ENCODE results near the gene C6orf136. TPM values are rescaled to one million over a fixed set of nuclear protein-coding genes. Genes with fewer than 3 reads are reported as not detected.
A peak's percentile ranks its signal among the peaks of the same experiment; 100 is the strongest.

The C6orf136 gene
- total and polyA plus RNA-seq, 9 of the 15 experiments (the other 6 are each of a cell fraction or from before 2014, with no cell fraction given): 14.1 to 63.1 (median 18.4) TPM

DNA sequence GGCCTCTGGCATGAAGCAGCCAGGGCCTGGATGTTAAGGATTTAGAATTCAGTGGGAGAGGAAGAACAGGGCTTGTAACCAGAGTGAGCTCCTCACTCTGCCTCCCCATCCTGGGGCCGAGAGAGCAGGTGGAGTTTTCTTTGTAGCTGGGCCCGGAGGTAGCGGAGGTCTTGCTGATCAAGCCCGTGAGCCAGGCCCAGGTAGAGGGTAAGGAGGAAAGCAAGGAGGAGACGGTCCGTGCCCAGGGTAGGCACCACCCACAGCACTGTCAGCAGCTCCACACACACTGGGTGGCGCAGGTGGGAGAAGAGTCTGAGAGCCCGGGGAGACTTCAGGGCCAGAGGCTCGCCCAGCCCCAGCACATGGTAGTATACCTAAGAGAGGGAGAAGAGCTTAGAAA lies 41.6 kb downstream of the C6orf136 start:
- ChIA-PET POLR2A (interaction anchor here (0.7 to 23.5 kb wide), 5 partner anchors 8 to 73 kb away, joined by 3 to 524 read pairs (median 14); partner anchors contain the start of genes MDC1 and TUBB), CTCF (ENCODE audit: low intra/inter-chr PET ratio) (no interaction called here)
- 90% methylated on average over 8 of the region's 9 CpGs for WGBS (ENCODE audit: insufficient coverage, low coverage, missing lambda C conversion rate)
- TF ChIP-seq POLR2AphosphoS5 (IDR thresholded peaks at IDR 0.05; ENCODE audit: control insufficient read depth, insufficient read depth, low read depth, low read length) (peak; percentile 8; the same call in 1 of the 2 replicates), ARHGAP35 (IDR thresholded peaks at IDR 0.05; ENCODE audit: partially characterized antibody) (no peak)
- Histone ChIP-seq H3K4me3 (no peak overlapping the region), H3K9ac (ENCODE audit: insufficient read depth in 1 of 2, low read depth in 2 of 2, low read length in 2 of 2) (peak overlapping the region; percentile 75 to 80), H3K27ac (ENCODE audit: extremely low read depth, low read depth, low read length) (peak overlapping the region; percentile 88), H4K20me1 (replicated peaks; ENCODE audit: control insufficient read depth, insufficient read depth, low read length) (no peaks in the 10 kb centered on the region), H3K4me2 (ENCODE audit: insufficient read depth, low read length) (peak overlapping the region; percentile 97), H3K9me1 (ENCODE audit: control insufficient read depth, insufficient read depth, low read length) (no peaks in the 10 kb centered on the region), H3K36me3 (ENCODE audit: control insufficient read depth, insufficient read depth, low read length) (peaks cover 8% of the 10 kb centered on the region; the same call in 2 of the 3 replicates), H3K9me3 (replicated peaks; ENCODE audit: control insufficient read depth, insufficient read depth, low read depth, low read length) (no peaks in the 10 kb centered on the region), H3K27me3 (ENCODE audit: control insufficient read depth in 2 of 2, insufficient read depth in 2 of 2, low read length in 2 of 2) (no peaks in the 10 kb centered on the region), H3K79me2 (ENCODE audit: control insufficient read depth, insufficient read depth, low read length) (peaks cover 65% of the 10 kb centered on the region), H2AFZ (ENCODE audit: low read depth, low read length) (no peak overlapping the region), H3K4me1 (replicated peaks in 1 of 2; ENCODE audit: control insufficient read depth in 2 of 2, insufficient read depth in 2 of 2, low read length in 2 of 2) (peaks cover 42 to 74% of the 10 kb centered on the region in 2 experiments)
- intact Hi-C loops (cut with micrococcal nuclease) (loop anchor here (10.0 kb wide), 1 partner anchor 126 kb away; no protein-coding TSS in a partner anchor), in situ Hi-C loops (cut with MboI) (no loop called here)
- no TSS peak for BruUV-seq (replicated peaks)
- DNase-seq (ENCODE audit: extremely low read depth in 1 of 4, low spot score in 3 of 4) (no peak), ATAC-seq (no peak), FAIRE-seq (no peak)

DNA sequence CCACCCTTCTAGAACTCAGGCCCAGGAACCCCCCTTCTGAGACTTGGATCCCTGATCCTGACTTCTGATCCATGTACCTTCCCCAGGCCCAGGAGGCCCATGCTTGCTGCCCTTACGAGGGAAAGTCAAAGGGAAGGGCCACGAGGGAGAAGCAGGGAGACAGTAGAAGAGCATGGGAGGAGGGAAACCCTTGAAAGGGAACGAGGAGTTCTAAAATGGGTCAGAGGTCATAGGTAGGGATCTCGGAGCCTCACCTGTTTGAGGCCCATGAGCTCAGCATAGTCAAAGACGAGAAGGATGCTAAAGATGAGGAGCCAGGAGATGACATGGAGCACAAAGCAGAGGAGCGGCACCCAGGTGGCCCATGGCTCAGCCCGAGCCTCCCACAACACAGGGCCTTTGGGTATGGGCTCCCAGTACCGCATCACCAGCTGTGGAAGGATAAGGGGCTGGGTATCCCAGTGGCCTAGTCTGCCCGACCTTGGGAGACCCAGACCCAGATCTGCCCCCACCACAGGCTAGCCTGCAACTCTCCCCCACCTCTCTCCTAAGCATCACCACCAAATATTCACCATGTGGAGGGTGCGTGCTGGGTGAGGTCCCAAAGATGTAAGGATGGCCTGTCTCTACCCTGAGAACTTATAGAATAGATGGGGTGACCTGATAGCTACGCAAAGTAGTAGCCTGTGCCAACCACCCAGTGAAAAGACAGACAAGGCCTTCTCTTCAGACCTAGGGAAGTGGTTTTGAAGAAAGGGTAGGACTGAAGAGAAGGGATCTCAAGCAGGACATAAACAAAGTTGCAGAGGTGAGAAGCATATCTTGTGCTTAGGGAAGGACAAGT lies 42.3 kb downstream of the C6orf136 start:
- H3K36me3 ChIP-seq (ENCODE audit: control insufficient read depth, insufficient read depth, low read length): peaks cover 8% of the 10 kb centered on the region; the same call in 2 of the 3 replicates
- H2AFZ ChIP-seq (ENCODE audit: low read depth, low read length): no peak overlapping the region
- H3K9me3 ChIP-seq (replicated peaks; ENCODE audit: control insufficient read depth, insufficient read depth, low read depth, low read length): no peaks in the 10 kb centered on the region
- CTCF ChIA-PET (ENCODE audit: low intra/inter-chr PET ratio): no interaction called here
- 71% methylated on average over 10 of the region's 11 CpGs for WGBS (ENCODE audit: insufficient coverage, low coverage, missing lambda C conversion rate)
- BruUV-seq (replicated peaks): no TSS peak
- POLR2A ChIA-PET: interaction anchor here (0.7 to 23.5 kb wide), 6 partner anchors 7 to 74 kb away, joined by 3 to 524 read pairs (median 10); partner anchors contain the start of genes MDC1 and TUBB
- in situ Hi-C loops (cut with MboI) (no loop called here), intact Hi-C loops (cut with micrococcal nuclease) (loop anchor here (10.0 kb wide), 1 partner anchor 126 kb away; no protein-coding TSS in a partner anchor)
- H3K4me1 ChIP-seq (replicated peaks in 1 of 2; ENCODE audit: control insufficient read depth in 2 of 2, insufficient read depth in 2 of 2, low read length in 2 of 2): peaks cover 42 to 68% of the 10 kb centered on the region in 2 experiments
- peak overlapping the region; percentile 74 to 92; a peak in 3 of 4 replicates for H3K9ac ChIP-seq (ENCODE audit: insufficient read depth in 1 of 2, low read depth in 2 of 2, low read length in 2 of 2)
- ATAC-seq (no peak), FAIRE-seq (no peak), DNase-seq (ENCODE audit: extremely low read depth in 1 of 4, low spot score in 3 of 4) (no peak)
- H3K4me2 ChIP-seq (ENCODE audit: insufficient read depth, low read length): peak overlapping the region; percentile 95
- 0 out of 2 replicates have a peak, but pooled peaks have one; percentile 17 for TF ChIP-seq SUPT5H (IDR thresholded peaks at IDR 0.05)
- TF ChIP-seq POLR2A (conservative IDR thresholded peaks at IDR 0.05): peak; percentile 10; the same call in 1 of the 2 replicates
- no peak for TF ChIP-seq ESRRB (CRISPR knock-in tag; IDR thresholded peaks at IDR 0.05; ENCODE audit: borderline replicate concordance)
- no peak for TF ChIP-seq ARHGAP35 (IDR thresholded peaks at IDR 0.05; ENCODE audit: partially characterized antibody)
- TF ChIP-seq RAD21 (CRISPR knock-in tag; conservative IDR thresholded peaks at IDR 0.05 in 1 of 2, IDR thresholded peaks at IDR 0.05 in 1 of 2): no peak
- TF ChIP-seq CHD1 (IDR thresholded peaks at IDR 0.05; ENCODE audit: low read length): peak; percentile 5
- no peak overlapping the region for H3K4me3 ChIP-seq
- no peaks in the 10 kb centered on the region for H3K27me3 ChIP-seq (ENCODE audit: control insufficient read depth in 2 of 2, insufficient read depth in 2 of 2, low read length in 2 of 2)
- H4K20me1 ChIP-seq (replicated peaks; ENCODE audit: control insufficient read depth, insufficient read depth, low read length): no peaks in the 10 kb centered on the region
- peak overlapping the region; percentile 66 for H3K27ac ChIP-seq (ENCODE audit: extremely low read depth, low read depth, low read length)
- no peaks in the 10 kb centered on the region for H3K9me1 ChIP-seq (ENCODE audit: control insufficient read depth, insufficient read depth, low read length)
- peaks cover 58% of the 10 kb centered on the region for H3K79me2 ChIP-seq (ENCODE audit: control insufficient read depth, insufficient read depth, low read length)

All from K562 (cell line).